ENCODE data around the gene RAP1B. TPM values are rescaled to one million over a fixed set of nuclear protein-coding genes. Genes with fewer than 3 reads are reported as not detected.

RAP1B gene
- total RNA-seq, 1 donor = 256 TPM

- no peak overlapping the region for H3K4me3 ChIP-seq (ENCODE audit: low read depth, low read length)
These were observed 3.5 kb downstream of the RAP1B start for GRCh38 chr12:68614105-68614679.

DNA sequence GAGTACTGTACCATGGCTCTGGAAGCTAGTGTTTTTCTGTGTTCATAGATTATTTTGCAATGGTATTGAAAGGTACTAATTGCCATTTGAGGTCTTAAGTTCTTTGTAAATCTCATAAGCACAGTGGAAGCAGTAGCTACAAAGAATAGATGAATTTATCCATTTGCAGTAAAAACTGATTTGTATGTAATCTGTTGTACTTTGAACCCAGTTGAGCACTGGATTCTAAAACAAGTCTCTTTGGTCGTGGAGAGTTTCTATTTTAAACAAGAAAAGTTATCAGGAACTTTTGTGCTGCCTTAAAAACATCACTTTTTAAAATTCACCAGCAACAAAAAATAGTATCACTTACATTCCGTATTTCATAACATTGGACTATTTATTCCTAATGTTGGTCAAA, 4.1 kb downstream of the RAP1B start:
- no peak overlapping the region for H3K4me3 ChIP-seq (ENCODE audit: low read depth, low read length)
- no peak for DNase-seq (ENCODE audit: low read depth)
- TF ChIP-seq, protein P1, sequence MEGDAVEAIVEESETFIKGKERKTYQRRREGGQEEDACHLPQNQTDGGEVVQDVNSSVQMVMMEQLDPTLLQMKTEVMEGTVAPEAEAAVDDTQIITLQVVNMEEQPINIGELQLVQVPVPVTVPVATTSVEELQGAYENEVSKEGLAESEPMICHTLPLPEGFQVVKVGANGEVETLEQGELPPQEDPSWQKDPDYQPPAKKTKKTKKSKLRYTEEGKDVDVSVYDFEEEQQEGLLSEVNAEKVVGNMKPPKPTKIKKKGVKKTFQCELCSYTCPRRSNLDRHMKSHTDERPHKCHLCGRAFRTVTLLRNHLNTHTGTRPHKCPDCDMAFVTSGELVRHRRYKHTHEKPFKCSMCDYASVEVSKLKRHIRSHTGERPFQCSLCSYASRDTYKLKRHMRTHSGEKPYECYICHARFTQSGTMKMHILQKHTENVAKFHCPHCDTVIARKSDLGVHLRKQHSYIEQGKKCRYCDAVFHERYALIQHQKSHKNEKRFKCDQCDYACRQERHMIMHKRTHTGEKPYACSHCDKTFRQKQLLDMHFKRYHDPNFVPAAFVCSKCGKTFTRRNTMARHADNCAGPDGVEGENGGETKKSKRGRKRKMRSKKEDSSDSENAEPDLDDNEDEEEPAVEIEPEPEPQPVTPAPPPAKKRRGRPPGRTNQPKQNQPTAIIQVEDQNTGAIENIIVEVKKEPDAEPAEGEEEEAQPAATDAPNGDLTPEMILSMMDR (IDR thresholded peaks at IDR 0.05; ENCODE audit: insufficient read depth, low read length) = no peak

More at GRCh38 chr12:68614105-68614679, 3.5 kb downstream of the RAP1B start:
- no peak for DNase-seq (ENCODE audit: low read depth)
- TF ChIP-seq, protein P1 (IDR thresholded peaks at IDR 0.05; ENCODE audit: insufficient read depth, low read length) = no peak

DNA sequence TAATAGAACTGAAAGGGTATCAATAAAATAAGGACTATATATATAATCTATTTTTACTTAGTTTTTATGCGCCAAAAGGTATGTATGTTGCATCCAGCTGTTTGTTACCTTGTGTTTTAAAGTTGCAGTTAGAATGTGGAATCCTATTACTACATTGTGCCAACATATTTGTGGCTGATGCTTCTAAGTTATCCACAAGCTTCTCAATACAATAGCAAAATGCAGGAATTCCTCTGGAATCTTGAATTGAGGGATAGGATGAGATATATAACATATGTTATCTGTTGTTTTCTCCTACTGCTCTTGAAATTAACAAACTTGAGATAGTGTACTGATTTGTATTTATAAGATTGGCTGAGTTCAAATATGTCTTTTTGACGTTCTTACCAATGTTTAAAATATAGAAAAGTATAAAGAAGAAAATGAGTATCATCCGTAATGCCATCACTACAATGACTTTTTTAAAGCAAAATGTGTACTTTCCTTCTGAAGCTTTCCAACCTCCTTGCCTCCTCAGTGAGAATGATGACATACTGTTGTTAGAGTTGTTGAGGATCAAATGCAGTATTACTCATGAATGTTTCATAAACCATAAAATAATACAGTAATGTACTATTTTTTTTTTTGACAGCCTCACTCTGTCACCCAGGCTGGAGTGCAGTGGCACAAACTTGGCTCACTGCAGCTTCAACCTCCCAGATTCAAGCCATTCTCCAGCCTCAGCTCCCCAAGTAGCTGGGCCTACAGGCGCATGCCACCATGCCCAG, 6.6 kb downstream of the RAP1B start:
- DNase-seq (ENCODE audit: low read depth) = peak; percentile 78
- H3K4me3 ChIP-seq (ENCODE audit: low read depth, low read length) = no peak overlapping the region
- TF ChIP-seq, protein P1 (IDR thresholded peaks at IDR 0.05; ENCODE audit: insufficient read depth, low read length) = no peak

GRCh38 chr12:68619541-68619940, 8.8 kb downstream of the RAP1B start:
- H3K4me3 ChIP-seq (ENCODE audit: low read depth, low read length) = no peak overlapping the region
- TF ChIP-seq, protein P1 (IDR thresholded peaks at IDR 0.05; ENCODE audit: insufficient read depth, low read length) = no peak
- no peak for DNase-seq (ENCODE audit: low read depth)

GRCh38 chr12:68620519-68621471, 10.1 kb downstream of the RAP1B start:
- TF ChIP-seq, protein P1 (IDR thresholded peaks at IDR 0.05; ENCODE audit: insufficient read depth, low read length) = no peak
- no peak overlapping the region for H3K4me3 ChIP-seq (ENCODE audit: low read depth, low read length)
- DNase-seq (ENCODE audit: low read depth) = no peak

GRCh38 chr12:68621472-68622081, 10.9 kb downstream of the RAP1B start:
- TF ChIP-seq, protein P1 (IDR thresholded peaks at IDR 0.05; ENCODE audit: insufficient read depth, low read length) = no peak
- H3K4me3 ChIP-seq (ENCODE audit: low read depth, low read length) = no peak overlapping the region
- DNase-seq (ENCODE audit: low read depth) = no peak
